Testis (tissue), 3 donors: ENCODE measurements around the gene PSME1. TPM values are rescaled to one million over a fixed set of nuclear protein-coding genes. Genes with fewer than 3 reads are reported as not detected.

Experiments
- DNase-seq: peaks from one replicate; pipeline ENCODE4 v3.0.0-alpha.2; 2019
- H3K27ac ChIP-seq, 2 donors: fragments of 200-600 bp; sonication (generic); one replicate each; pipeline ENCODE4 v1.5.1; 2019
- H3K27me3 ChIP-seq: fragments of 200-600 bp; sonication (generic); one replicate; pipeline ENCODE4 v1.5.1; 2019
- H3K36me3 ChIP-seq: fragments of 200-600 bp; sonication (generic); one replicate; pipeline ENCODE4 v1.5.1; 2017; ENCODE audit warnings: low read depth; ENCODE audit errors: missing control alignments
- H3K4me1 ChIP-seq: fragments of 200-600 bp; sonication (generic); one replicate; pipeline ENCODE4 v1.5.1; 2019
- H3K4me3 ChIP-seq, 2 donors: fragments of 200-600 bp; sonication (generic); one replicate each; pipeline ENCODE4 v1.5.1; 2017 to 2019
- H3K9me3 ChIP-seq: fragments of 200-600 bp; sonication (generic); one replicate; pipeline ENCODE4 v1.5.1; 2017
- POLR2A ChIP-seq: fragments of 450-650 bp; IDR thresholded peaks from one replicate; pipeline ENCODE4 v1.6.1; 2017; ENCODE audit warnings: antibody characterized with exemption, mild to moderate bottlenecking, moderate library complexity
- WGBS, 2 donors: methylation state at CpG; one replicate each; pipeline ENCODE4 v1.1.5; 2018; 5-methylcytosine and 5-hydroxymethylcytosine counted together
- intact Hi-C: fragments of 100-400 bp; cut with DNase I; formaldehyde crosslinking; loops from one replicate; pipeline ENCODE4 v1.15.1; 2023; ENCODE audit warnings: low total_unique reads
- polyA plus RNA-seq: library from polyadenylated mRNA; stranded (reverse); fragments of 350-450 nt; fragmentation: Illumina TruSeq; extraction: RNeasy Lipid Tissue Mini Kit (QIAGEN cat#74804); gene quantifications from one replicate; pipeline ENCODE4 v1.2.3, GENCODE V29; 2014; ENCODE audit warnings: low read depth, low replicate concordance; ENCODE audit not compliant: insufficient read depth
- total RNA-seq, 2 donors: library from RNA; depleted of rRNA; stranded (reverse); fragments of >200 nt; gene quantifications; one replicate each; pipeline ENCODE4 v1.2.3, GENCODE V29; 2016
- TF ChIP-seq, protein P1 (sequence below), 3 experiments: fragments of 450-650 bp in 2 of 3; fragments of 200-600 bp in 1 of 3; sonication (generic) in 1 of 3; IDR thresholded peaks; one replicate each; pipeline ENCODE4 v1.5.1; 2016 to 2019; ENCODE audit warnings: antibody characterized with exemption in 3 of 3, mild to moderate bottlenecking in 2 of 3, moderate library complexity in 1 of 3

PSME1 gene
- total and polyA plus RNA-seq, 3 donors from 2014 or later, result 43.3 to 101 (median 63.9) TPM

GRCh38 chr14:24179961-24180796 lies 44.2 kb downstream of the PSME1 start:
- WGBS, 2 donors, result 72 to 82% methylated on average over 13 to 18 of the region's 18 CpGs
- Histone ChIP-seq H3K9me3 (no peaks in the 10 kb centered on the region), H3K36me3 (no peaks in the 10 kb centered on the region), H3K4me1 (no peaks in the 10 kb centered on the region), H3K27ac (peak overlapping the region in 1 of 2 donors; percentile 44), H3K4me3 (no peak overlapping the region), H3K27me3 (no peaks in the 10 kb centered on the region)
- intact Hi-C loops, result no loop called here
- TF ChIP-seq POLR2A, result no peak
- TF ChIP-seq, protein P1, sequence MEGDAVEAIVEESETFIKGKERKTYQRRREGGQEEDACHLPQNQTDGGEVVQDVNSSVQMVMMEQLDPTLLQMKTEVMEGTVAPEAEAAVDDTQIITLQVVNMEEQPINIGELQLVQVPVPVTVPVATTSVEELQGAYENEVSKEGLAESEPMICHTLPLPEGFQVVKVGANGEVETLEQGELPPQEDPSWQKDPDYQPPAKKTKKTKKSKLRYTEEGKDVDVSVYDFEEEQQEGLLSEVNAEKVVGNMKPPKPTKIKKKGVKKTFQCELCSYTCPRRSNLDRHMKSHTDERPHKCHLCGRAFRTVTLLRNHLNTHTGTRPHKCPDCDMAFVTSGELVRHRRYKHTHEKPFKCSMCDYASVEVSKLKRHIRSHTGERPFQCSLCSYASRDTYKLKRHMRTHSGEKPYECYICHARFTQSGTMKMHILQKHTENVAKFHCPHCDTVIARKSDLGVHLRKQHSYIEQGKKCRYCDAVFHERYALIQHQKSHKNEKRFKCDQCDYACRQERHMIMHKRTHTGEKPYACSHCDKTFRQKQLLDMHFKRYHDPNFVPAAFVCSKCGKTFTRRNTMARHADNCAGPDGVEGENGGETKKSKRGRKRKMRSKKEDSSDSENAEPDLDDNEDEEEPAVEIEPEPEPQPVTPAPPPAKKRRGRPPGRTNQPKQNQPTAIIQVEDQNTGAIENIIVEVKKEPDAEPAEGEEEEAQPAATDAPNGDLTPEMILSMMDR (IDR thresholded peaks at IDR 0.05), result no peak
- DNase-seq, result no peak

- intact Hi-C loops, result no loop called here
- no peak for TF ChIP-seq POLR2A
- TF ChIP-seq, protein P1 (IDR thresholded peaks at IDR 0.05), result no peak
- Histone ChIP-seq H3K4me1 (no peaks in the 10 kb centered on the region), H3K9me3 (no peaks in the 10 kb centered on the region), H3K36me3 (no peaks in the 10 kb centered on the region), H3K27ac (no peak overlapping the region), H3K27me3 (no peaks in the 10 kb centered on the region), H3K4me3 (no peak overlapping the region)
- DNase-seq, result no peak
- WGBS, 2 donors, result 89 to 92% methylated on average over 6 to 17 of the region's 19 CpGs
Observed at GRCh38 chr14:24181371-24182077, 45.5 kb downstream of the PSME1 start.

- TF ChIP-seq POLR2A, result no peak
- TF ChIP-seq, protein P1 (IDR thresholded peaks at IDR 0.05), result no peak
- intact Hi-C loops, result no loop called here
- Histone ChIP-seq H3K27ac (no peak overlapping the region), H3K4me3 (no peak overlapping the region), H3K27me3 (no peaks in the 10 kb centered on the region), H3K4me1 (no peaks in the 10 kb centered on the region), H3K36me3 (no peaks in the 10 kb centered on the region), H3K9me3 (no peaks in the 10 kb centered on the region)
- WGBS, 2 donors, result 87 to 92% methylated on average over 7 to 14 of the region's 14 CpGs
- no peak for DNase-seq
Observed at GRCh38 chr14:24182110-24182882, 46.3 kb downstream of the PSME1 start.

DNA sequence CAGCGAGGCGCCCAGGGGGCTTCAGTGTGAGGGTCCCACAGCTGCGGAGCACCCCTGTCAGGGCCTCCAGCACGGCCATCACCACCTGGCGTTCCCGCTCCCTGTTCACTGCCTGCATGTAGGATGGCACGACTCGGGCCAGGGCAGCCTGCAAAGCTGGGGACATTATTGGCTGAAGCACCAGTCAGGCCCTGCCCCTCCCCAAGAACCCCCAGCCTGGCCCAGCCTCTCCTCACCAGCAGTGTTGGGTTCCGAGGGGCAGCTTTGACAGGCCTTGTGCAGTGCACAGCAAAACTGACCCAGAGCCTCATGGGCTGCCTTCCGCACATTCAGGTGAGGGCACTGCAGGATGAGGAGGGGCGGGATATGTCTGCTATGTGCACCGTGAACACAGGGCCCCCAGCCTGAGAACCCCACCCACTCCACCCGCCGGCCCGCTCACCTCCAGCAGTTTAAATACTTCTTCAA lies 47.1 kb downstream of the PSME1 start:
- H3K9me3 ChIP-seq, result no peaks in the 10 kb centered on the region
- H3K27ac ChIP-seq, result no peak overlapping the region
- H3K4me3 ChIP-seq, result no peak overlapping the region
- peaks cover 7% of the 10 kb centered on the region for H3K4me1 ChIP-seq
- DNase-seq, result no peak
- 92 to 100% methylated on average over 4 to 15 of the region's 15 CpGs for WGBS, 2 donors
- TF ChIP-seq, protein P1 (IDR thresholded peaks at IDR 0.05), result no peak
- no peak for TF ChIP-seq POLR2A
- H3K36me3 ChIP-seq, result no peaks in the 10 kb centered on the region
- intact Hi-C loops, result no loop called here
- H3K27me3 ChIP-seq, result no peaks in the 10 kb centered on the region
